Stimulated activated CD4-positive, alpha-beta T cell treated with anti-CD3 and anti-CD28 coated beads, Interleukin-1b, Interleukin-23, amount 100 ng/mL, for 4 hours (primary cell): Measurements from ENCODE around the gene SGPL1.

Source experiments
- DNase-seq, 2 donors: peaks; one replicate each; pipeline ENCODE4 v3.0.0-alpha.2; 2020; ENCODE audit warnings: low read depth in 2 of 2

The SGPL1 gene

GRCh38 chr10:70885481-70885880, 69.7 kb downstream of the SGPL1 start:
- DNase-seq = no peak

GRCh38 chr10:70885931-70886903, 70.5 kb downstream of the SGPL1 start:
- DNase-seq = no peak

- no peak for DNase-seq
These were observed 71.3 kb downstream of the SGPL1 start for GRCh38 chr10:70886921-70887665.

DNA sequence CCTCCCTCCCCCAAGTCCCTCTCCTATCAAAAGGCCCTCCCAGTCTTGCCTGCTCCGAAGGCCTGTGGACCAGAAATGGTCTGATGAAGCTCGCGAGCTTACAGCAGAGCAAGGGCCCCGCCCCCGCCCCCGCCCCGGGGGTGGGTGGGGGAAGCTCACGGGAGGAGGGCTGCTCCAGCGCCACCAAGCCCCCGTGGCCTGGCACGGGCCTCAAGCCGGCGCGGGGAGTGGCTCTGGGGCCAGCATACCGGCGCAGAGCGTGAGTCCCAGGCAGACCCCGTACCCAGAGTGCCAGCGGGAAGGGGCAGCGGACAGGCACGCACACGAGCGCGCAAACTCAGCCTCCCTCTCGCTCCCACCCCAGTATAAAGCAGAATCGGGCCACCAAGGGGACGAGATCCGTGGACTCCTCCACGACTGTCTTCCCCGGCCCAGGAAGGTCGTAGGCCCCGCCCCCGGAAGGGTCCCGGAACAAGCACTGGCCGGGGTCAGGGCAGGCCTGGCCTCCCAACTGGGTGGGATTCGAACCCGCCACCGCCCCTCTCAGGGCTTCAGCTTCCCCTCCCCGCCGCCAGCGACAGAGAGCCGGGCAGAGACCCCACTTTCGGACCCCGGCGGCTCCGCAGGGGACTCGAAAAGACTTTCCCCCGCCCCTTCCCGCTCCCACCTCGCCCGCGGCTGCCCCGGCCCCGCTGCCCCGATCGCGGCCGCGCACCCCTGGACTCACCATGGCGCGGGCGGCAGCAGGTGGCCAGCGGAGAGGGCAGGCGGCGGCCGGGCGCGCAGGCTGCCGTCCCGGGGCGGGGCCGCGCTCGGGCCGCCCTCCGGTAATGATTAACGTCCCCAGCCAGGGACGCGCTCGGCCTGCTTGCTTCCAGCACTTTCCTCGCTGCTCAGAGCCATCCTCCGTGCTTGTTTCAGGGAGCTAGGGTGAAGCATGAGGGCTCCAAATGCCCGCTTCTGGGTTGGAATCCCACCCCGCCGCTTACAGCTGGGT, 72.4 kb downstream of the SGPL1 start, which contains the start of gene PCBD1:
Gene PCBD1 (minus strand): TSS at position 762 of the 997 bp plus-strand sequence. CDS start 32 bp downstream, at position 730.
- peak; percentile 67 to 70 for DNase-seq

- no peak for DNase-seq
These were observed 73.5 kb downstream of the SGPL1 start for GRCh38 chr10:70889291-70889690.

DNA sequence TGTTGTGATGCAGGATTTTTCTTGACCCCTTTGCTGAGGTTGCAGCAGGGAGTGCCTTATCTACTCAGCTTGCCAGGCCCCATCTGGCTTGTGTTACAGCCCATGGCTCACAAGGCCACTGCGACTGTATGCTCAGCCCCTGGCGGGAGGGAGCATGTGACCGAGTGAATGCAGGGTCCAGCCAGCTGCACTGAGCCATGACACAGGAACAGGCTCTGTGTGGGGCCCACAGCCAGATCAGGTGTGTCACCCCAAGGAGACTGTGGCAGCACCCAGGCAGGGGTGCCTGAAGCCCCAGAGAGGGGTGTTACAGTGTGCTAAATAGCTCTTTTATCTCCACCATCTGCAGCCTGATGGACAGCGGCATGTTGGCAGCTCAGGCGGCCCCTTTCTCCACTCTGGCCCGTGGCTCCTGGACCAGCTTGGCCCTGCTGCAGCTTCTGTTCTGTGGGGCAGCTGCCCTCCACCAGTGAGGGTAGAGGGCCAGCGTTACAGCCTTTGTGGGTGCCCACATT, 75.2 kb downstream of the SGPL1 start:
- DNase-seq = no peak

- DNase-seq = no peak
These were observed 75.9 kb downstream of the SGPL1 start for GRCh38 chr10:70891627-70892026.

GRCh38 chr10:70892631-70893030, 76.9 kb downstream of the SGPL1 start:
- no peak for DNase-seq

DNA sequence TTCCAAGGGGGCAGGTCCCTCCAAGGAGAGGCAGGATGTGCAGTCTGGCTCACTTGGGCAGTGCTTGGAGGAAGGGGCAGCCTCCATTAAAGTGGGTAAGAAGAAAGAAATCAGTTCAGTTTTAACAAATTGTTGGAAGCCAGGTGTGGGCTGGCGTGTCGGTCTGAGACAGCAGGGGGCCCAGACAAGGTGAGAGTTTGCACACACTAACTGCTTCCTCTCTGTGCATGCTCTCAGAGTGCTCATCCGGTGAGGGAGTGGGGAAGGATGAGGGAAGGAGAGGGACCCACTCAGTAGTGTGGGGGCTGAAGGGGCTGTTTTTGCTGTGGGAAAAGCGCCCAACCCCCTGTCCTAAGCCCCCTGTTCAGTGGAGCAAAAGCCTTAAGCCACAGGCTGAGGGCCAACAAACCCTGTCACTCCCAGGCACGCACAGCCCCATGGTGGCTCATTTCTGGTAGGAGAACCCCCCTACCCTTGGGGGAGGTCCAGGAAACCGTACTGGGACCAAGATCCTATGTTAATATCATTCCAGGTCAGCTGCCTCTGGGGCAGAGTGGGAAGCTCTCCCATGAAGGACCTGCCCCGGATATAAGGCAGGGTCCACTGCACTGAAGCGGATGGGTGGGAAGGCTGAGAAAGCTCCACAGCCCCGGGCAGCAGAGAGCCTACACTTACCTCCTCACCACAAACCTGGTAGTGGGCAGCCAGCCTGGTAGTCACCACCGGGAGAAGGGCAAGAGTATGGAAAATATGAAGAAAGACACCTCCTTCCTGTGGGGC, 77.7 kb downstream of the SGPL1 start:
- DNase-seq = no peak

- no peak for DNase-seq
These were observed 78.7 kb downstream of the SGPL1 start for GRCh38 chr10:70894416-70894815.

GRCh38 chr10:70896551-70896950, 80.8 kb downstream of the SGPL1 start:
- no peak for DNase-seq

GRCh38 chr10:70898687-70899086, 82.9 kb downstream of the SGPL1 start:
- no peak for DNase-seq

DNA sequence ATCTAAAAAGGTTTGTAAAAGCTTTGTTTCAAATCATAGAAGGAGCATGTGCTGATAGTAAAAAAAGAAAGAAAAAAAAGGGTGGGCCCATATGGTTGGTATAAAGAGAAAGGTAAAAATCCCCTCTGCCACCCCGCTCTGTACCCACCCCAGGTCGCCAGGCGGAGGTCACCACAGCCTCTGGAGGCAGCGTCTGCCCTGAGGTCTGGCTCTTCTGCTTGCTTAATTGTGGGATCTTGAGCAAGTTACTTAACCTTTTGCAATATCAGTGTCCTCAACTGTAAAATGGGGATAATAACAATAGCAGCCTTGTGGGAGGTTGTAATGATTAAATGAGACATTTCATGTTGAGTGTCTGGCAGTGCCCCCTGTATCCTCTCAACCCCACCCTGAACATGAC, 83.3 kb downstream of the SGPL1 start:
- DNase-seq = no peak

GRCh38 chr10:70901276-70901878, 85.6 kb downstream of the SGPL1 start:
- DNase-seq = no peak

- no peak for DNase-seq
These were observed 87.0 kb downstream of the SGPL1 start for GRCh38 chr10:70902661-70903261.

- no peak for DNase-seq
These were observed 87.6 kb downstream of the SGPL1 start for GRCh38 chr10:70903262-70903921.

- no peak for DNase-seq
These were observed 89.6 kb downstream of the SGPL1 start for GRCh38 chr10:70905071-70906021.
